ENCODE results near the gene ACSM5.

DNA sequence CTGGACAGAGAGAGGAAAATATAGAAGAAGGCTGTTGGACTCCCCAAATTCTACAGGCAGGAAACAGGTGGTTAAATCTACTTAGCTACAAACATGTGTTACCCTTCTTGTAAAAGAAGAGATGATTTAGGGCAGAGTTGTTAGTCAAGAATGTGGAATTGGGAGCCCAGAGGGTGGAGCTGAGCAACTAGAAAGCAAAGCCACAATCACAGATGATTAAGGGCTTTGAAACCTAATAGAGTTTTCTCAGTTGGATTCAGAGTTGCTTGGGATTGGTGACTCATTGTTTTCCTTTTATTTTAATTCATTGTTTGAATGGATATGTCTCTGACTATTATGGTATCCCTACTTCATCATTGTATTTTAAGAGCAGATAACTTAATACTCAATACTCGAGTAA, 6.2 kb downstream of the ACSM5 start:
- TF ChIP-seq CREM (CRISPR knock-in tag; IDR thresholded peaks at IDR 0.05) (no peak), TP53 (CRISPR knock-in tag; IDR thresholded peaks at IDR 0.05) (no peak), FOXJ3 (CRISPR knock-in tag; IDR thresholded peaks at IDR 0.05; ENCODE audit: borderline replicate concordance) (no peak), OVOL2 (CRISPR knock-in tag; IDR thresholded peaks at IDR 0.05; ENCODE audit: borderline replicate concordance) (no peak), GTF2I (CRISPR knock-in tag; conservative IDR thresholded peaks at IDR 0.05) (no peak), ATF1 (CRISPR knock-in tag; IDR thresholded peaks at IDR 0.05) (no peak)
- TF ChIP-seq, protein P1, sequence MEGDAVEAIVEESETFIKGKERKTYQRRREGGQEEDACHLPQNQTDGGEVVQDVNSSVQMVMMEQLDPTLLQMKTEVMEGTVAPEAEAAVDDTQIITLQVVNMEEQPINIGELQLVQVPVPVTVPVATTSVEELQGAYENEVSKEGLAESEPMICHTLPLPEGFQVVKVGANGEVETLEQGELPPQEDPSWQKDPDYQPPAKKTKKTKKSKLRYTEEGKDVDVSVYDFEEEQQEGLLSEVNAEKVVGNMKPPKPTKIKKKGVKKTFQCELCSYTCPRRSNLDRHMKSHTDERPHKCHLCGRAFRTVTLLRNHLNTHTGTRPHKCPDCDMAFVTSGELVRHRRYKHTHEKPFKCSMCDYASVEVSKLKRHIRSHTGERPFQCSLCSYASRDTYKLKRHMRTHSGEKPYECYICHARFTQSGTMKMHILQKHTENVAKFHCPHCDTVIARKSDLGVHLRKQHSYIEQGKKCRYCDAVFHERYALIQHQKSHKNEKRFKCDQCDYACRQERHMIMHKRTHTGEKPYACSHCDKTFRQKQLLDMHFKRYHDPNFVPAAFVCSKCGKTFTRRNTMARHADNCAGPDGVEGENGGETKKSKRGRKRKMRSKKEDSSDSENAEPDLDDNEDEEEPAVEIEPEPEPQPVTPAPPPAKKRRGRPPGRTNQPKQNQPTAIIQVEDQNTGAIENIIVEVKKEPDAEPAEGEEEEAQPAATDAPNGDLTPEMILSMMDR (IDR thresholded peaks at IDR 0.05) = no peak
- TF ChIP-seq, protein P2, sequence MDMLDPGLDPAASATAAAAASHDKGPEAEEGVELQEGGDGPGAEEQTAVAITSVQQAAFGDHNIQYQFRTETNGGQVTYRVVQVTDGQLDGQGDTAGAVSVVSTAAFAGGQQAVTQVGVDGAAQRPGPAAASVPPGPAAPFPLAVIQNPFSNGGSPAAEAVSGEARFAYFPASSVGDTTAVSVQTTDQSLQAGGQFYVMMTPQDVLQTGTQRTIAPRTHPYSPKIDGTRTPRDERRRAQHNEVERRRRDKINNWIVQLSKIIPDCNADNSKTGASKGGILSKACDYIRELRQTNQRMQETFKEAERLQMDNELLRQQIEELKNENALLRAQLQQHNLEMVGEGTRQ (CRISPR knock-in tag; IDR thresholded peaks at IDR 0.05) = no peak
- TF ChIP-seq, protein P3, sequence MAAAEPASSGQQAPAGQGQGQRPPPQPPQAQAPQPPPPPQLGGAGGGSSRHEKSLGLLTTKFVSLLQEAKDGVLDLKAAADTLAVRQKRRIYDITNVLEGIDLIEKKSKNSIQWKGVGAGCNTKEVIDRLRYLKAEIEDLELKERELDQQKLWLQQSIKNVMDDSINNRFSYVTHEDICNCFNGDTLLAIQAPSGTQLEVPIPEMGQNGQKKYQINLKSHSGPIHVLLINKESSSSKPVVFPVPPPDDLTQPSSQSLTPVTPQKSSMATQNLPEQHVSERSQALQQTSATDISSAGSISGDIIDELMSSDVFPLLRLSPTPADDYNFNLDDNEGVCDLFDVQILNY (CRISPR knock-in tag; IDR thresholded peaks at IDR 0.05) = no peak

All from WTC11 (cell line).